ENCODE measurements around the gene ANO10. TPM values are rescaled to one million over a fixed set of nuclear protein-coding genes. Genes with fewer than 3 reads are reported as not detected.
"Not testable (repeated sequence)": the region's sequence is repeated elsewhere in the genome, so short reads cannot be mapped to it uniquely, and the experiment has no call there.

ANO10 gene
- total RNA-seq, 2 donors from 2014 or later: 6.8 to 7.9 TPM

DNA sequence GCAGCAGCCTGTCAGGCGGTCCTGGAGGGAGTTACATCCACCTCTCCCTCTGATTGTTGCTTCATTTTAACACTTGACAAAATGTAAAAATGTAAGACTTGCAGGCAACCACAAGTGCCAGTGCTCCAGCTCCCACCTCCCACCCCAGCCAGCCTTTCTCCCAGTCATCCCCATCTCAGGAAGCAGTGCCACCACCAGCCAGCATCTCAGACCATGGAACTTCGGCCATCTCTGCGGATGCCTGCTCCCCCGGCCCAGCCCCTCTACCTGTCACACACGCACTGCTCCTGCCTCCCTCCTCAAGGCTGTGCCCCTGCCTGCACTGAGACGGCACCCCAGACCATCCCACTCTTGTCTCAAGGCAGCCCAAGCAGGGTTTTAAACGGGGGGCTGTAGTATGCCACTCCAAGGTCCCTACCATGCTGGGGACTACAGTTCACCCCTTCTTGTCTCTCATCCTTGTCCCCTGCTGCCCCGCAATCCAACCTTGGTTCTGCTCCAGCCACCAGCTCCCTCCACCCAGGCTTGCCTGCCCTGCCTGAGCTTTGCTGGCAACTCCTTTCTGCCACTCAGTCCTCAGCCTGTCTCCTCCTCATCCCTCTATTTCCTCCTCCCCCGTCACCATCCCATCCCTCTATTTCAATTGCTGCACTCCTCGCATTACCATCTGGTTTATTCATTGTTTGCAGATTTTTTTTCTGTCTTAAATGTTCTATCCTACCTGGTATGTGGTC is 249.6 kb downstream of the ANO10 start:
- DNase-seq (ENCODE audit: low spot score in 2 of 2): no peak
- no peak for ATAC-seq
- Mint-ChIP-seq H3K36me3 (no peaks in the 10 kb centered on the region), H3K9me3 (no peaks in the 10 kb centered on the region), H3K27ac (no peak overlapping the region)

DNA sequence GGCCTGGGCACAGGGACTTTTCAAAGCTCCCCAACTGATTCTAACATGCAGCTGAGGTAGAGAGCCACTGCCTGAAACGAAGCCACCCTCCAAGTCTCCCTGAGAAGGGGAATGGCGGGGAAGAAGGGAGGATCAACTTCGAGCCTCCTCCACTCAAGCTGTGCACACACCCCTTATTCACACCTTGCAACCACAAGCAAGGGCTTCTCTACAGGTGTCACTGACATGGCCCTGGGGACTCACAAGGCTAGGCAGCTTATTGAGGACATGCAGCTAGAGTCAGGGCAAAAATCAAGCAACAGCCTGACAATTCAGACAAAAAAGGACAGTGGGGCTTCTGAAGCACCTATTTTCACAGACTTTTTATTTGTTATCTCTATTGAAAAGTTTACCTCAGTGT is 250.3 kb downstream of the ANO10 start:
- ATAC-seq (no peak), DNase-seq (ENCODE audit: low spot score in 2 of 2) (no peak)
- Mint-ChIP-seq H3K9me3 (no peaks in the 10 kb centered on the region), H3K36me3 (no peaks in the 10 kb centered on the region), H3K27ac (no peak overlapping the region)

- Mint-ChIP-seq H3K27ac (no peak overlapping the region), H3K36me3 (no peaks in the 10 kb centered on the region), H3K9me3 (no peaks in the 10 kb centered on the region)
- DNase-seq (ENCODE audit: low spot score in 2 of 2) (no peak), ATAC-seq (no peak)
Measured at GRCh38 chr3:43370293-43370980, 251.4 kb downstream of the ANO10 start.

DNA sequence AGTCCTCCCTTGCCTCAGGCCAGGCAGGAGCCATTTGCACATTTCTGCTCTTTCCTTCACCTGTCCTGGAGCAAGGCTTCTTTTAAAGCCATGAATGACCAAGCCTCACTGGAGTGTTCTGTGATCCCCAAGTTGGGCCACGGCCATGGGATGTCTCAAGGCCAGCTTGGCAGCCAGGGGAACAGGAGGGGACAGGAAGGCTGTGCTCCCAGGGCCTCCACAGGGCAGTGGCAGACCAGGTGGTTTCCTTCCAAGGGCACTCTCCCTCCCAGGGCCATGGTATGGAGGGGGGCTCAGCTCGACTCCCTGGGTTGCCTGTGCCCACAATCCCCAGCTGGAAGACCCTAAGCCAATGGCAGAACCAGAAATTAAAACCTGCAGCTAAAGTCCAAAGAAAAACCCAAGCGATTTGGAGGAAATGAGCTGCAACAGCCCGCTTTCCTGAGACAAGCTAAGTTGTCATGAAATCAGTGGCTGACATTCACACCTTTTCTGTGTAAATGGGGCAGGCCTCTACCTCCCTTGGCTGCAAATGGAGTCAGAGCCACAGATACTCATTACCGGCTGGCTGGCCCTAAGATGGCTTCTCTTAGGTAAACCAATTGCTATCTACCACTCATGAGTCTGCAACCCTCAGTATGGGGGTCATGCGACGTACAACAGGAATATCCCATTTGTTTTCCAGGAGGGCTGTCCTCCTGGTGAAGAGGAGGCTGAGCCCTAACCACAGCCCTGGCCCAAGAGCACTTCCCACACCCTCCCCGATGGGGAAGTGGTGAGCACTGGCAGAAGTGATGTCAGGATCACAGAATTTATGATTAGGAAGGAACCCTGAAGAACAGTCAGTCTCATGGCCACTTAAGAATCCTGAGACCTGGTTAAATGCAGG is 252.2 kb downstream of the ANO10 start:
- Mint-ChIP-seq H3K27ac (no peak overlapping the region), H3K36me3 (no peaks in the 10 kb centered on the region), H3K9me3 (no peaks in the 10 kb centered on the region)
- no peak for ATAC-seq
- DNase-seq (ENCODE audit: low spot score in 2 of 2): no peak

GRCh38 chr3:43366885-43367284 is 254.9 kb downstream of the ANO10 start:
- Mint-ChIP-seq H3K27ac (no peak overlapping the region), H3K36me3 (peaks cover 0 to 4% of the 10 kb centered on the region in 2 donors), H3K9me3 (no peaks in the 10 kb centered on the region)
- no peak for DNase-seq (ENCODE audit: low spot score in 2 of 2)
- no peak for ATAC-seq

GRCh38 chr3:43366481-43366880 is 255.3 kb downstream of the ANO10 start:
- Mint-ChIP-seq H3K36me3 (peaks cover 0 to 4% of the 10 kb centered on the region in 2 donors), H3K27ac (peak overlapping the region in 1 of 2 donors; percentile 50), H3K9me3 (no peaks in the 10 kb centered on the region)
- no peak for DNase-seq (ENCODE audit: low spot score in 2 of 2)
- no peak for ATAC-seq

- ATAC-seq (no peak), DNase-seq (ENCODE audit: low spot score in 2 of 2) (no peak)
- Mint-ChIP-seq H3K27ac (no peak overlapping the region), H3K36me3 (peaks cover 0 to 4% of the 10 kb centered on the region in 2 donors), H3K9me3 (no peaks in the 10 kb centered on the region)
Measured at GRCh38 chr3:43365601-43366305, 256.1 kb downstream of the ANO10 start.

- Mint-ChIP-seq H3K27ac (no peak overlapping the region), H3K36me3 (peaks cover 0 to 4% of the 10 kb centered on the region in 2 donors), H3K9me3 (no peaks in the 10 kb centered on the region)
- ATAC-seq (no peak), DNase-seq (ENCODE audit: low spot score in 2 of 2) (no peak)
Measured at GRCh38 chr3:43364926-43365325, 256.9 kb downstream of the ANO10 start.

DNA sequence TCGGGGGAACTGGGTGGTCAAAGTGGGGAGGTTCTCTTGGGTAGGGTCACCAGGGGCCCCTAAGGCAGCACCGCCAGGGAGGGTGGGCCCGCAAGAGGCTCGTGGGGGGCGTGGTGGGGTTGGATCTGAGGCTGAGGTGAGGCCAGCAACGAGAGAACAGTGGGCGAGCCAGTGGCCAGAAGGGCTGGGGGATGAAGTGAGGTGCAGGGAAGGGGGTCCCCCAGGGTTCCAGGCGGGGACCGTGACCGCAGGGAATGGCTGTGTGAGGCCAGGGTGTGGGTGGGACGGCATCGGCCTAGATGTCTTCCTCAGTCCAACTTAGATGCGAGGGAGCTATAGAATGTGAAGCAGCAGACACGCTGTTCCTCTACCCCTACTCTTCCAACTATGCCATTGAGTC is 257.3 kb downstream of the ANO10 start:
- ATAC-seq (no peak), DNase-seq (ENCODE audit: low spot score in 2 of 2) (no peak)
- H3K27ac Mint-ChIP-seq: no peak overlapping the region
- H3K9me3 Mint-ChIP-seq: no peaks in the 10 kb centered on the region
- H3K36me3 Mint-ChIP-seq: peaks cover 0 to 4% of the 10 kb centered on the region in 2 donors

- Mint-ChIP-seq H3K9me3 (no peaks in the 10 kb centered on the region), H3K36me3 (peaks cover 0 to 4% of the 10 kb centered on the region in 2 donors), H3K27ac (peak overlapping the region in 1 of 2 donors; percentile 25)
- ATAC-seq (no peak), DNase-seq (ENCODE audit: low spot score in 2 of 2) (no peak)
Measured at GRCh38 chr3:43363621-43364266, 258.1 kb downstream of the ANO10 start.

GRCh38 chr3:43362961-43363360 is 258.9 kb downstream of the ANO10 start:
- peaks cover 0 to 4% of the 10 kb centered on the region in 2 donors for H3K36me3 Mint-ChIP-seq
- peaks cover 0 to 2% of the 10 kb centered on the region in 2 donors for H3K9me3 Mint-ChIP-seq
- ATAC-seq: no peak
- no peak for DNase-seq (ENCODE audit: low spot score in 2 of 2)
- H3K27ac Mint-ChIP-seq: peak overlapping the region in 1 of 2 donors; percentile 25

DNA sequence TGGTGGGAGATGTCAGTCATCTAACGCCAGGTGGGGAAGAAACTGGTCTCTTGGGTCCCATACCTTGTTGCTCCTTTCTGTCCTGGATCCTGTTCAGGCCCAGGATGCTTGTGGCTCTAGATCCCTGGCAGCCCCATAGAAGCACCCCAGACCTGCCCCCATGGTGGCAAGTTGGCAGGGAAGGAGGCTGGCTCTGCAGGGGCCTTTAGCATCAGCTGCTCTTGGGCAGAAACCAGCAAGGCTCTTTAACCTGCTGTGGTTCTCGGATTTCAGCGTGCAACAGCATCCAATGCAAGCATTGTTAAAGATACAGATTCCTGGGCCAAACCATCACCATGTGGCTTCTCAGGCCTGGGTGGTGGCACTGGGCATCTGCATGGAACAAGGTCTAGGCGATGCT is 259.6 kb downstream of the ANO10 start:
- DNase-seq (ENCODE audit: low spot score in 2 of 2): no peak
- Mint-ChIP-seq H3K27ac (peak overlapping the region in 1 of 2 donors; percentile 22), H3K36me3 (peaks cover 4 to 6% of the 10 kb centered on the region in 2 donors), H3K9me3 (peaks cover 7 to 10% of the 10 kb centered on the region in 2 donors)
- ATAC-seq: no peak

DNA sequence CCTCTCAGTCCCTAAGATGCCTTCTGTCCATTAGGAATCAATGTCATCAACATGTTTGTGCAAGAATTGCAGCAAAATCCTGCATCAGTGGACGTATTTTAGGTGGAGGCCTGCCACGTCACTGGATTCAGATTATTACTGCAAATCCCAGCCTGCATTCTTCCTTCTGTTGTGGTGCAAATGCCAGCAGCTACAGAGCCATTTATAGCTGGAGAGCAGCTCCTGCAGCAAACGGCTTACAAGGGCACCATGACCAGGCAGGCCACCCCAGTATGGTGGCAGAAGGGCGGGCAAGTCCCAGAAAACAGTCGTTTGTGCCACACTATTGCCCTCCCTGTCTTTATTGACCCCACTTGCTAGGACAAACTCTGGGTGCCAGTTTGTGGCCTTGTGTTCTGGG is 260.7 kb downstream of the ANO10 start:
- Mint-ChIP-seq H3K36me3 (peaks cover 6 to 11% of the 10 kb centered on the region in 2 donors), H3K9me3 (peaks cover 9 to 15% of the 10 kb centered on the region in 2 donors), H3K27ac (no peak overlapping the region)
- ATAC-seq: no peak
- DNase-seq (ENCODE audit: low spot score in 2 of 2): no peak

- DNase-seq (ENCODE audit: low spot score in 2 of 2); ATAC-seq; H3K27ac Mint-ChIP-seq: not testable (repeated sequence)
- Mint-ChIP-seq H3K36me3 (peaks cover 45 to 58% of the 10 kb centered on the region in 2 donors), H3K9me3 (peaks cover 41 to 55% of the 10 kb centered on the region in 2 donors)
Measured at GRCh38 chr3:43356033-43356432, 265.8 kb downstream of the ANO10 start.

- Mint-ChIP-seq H3K9me3 (peaks cover 41 to 55% of the 10 kb centered on the region in 2 donors), H3K36me3 (peaks cover 53 to 62% of the 10 kb centered on the region in 2 donors)
Measured at GRCh38 chr3:43353923-43354670, 267.7 kb downstream of the ANO10 start.

More at GRCh38 chr3:43353923-43354670, 267.7 kb downstream of the ANO10 start:
- peak overlapping the region; percentile 13 to 44 for H3K27ac Mint-ChIP-seq
- ATAC-seq (no peak), DNase-seq (ENCODE audit: low spot score in 2 of 2) (no peak)

Data from activated naive CD4-positive, alpha-beta T cell treated with anti-CD3 and anti-CD28 coated beads, Interleukin-2, amount 50 U/mL, for 72 hours (primary cell).